Left ventricle myocardium superior (tissue), 1 donor: ENCODE data around the gene DLG4. TPM values are rescaled to one million over a fixed set of nuclear protein-coding genes. Genes with fewer than 3 reads are reported as not detected.
"Not testable (repeated sequence)": the region's sequence is repeated elsewhere in the genome, so short reads cannot be mapped to it uniquely, and the experiment has no call there.

Experiments used
- ATAC-seq: fragments of 200-7000 bp; cut with Tn5 transposase; one replicate; pipeline ENCODE4 v1.9.1; 2020; ENCODE audit warnings: mild to moderate bottlenecking, moderate library complexity
- DNase-seq: peaks from one replicate; pipeline ENCODE4 v3.0.0-alpha.2; 2020
- intact Hi-C: fragments of 100-400 bp; cut with micrococcal nuclease; formaldehyde crosslinking; loops from one replicate; pipeline ENCODE4 v1.11.0; 2022
- total RNA-seq: library from RNA; stranded (reverse); fragmentation: NEBNext Ultra II Directional; extraction: Animal tissue kit (Norgen Biotek cat#: 25700); gene quantifications from one replicate; pipeline ENCODE4 v1.2.1, GENCODE V29; 2021
- donor health status: DM: no; HTN: yes; CAD: no; lungs with severe emphysema.

DLG4 gene
- total RNA-seq, 1 donor from 2014 or later, result 21.3 TPM

DNA sequence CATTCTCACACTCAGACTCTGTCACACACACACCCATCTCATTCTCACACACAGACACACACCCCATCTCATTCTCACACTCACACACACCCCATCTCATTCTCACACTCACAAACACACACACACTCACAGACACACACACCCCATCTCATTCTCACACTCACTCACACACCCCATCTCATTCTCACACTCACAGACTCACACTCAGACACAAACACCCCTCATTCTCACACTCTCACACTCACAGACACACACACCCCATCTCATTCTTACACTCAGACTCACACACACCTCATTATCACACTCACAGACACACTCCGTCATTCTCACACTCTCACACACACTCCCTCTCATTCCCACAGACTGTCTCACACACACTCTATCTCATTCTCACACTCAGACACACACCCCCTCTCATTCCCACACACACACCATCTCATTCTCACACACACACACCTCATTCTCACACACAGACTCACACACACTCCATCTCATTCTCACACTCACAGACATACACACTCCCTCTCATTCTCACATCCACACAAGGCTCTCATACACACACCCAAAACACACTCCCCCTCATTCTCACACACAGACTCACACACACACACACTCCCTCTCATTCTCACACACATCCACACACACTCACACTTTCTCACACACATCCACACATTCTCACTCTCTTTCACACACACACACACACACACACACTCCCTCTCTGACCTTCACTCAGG lies 43.4 kb downstream of the DLG4 start:
- no peak for ATAC-seq
- no peak for DNase-seq
- intact Hi-C loops, result no loop called here

DNA sequence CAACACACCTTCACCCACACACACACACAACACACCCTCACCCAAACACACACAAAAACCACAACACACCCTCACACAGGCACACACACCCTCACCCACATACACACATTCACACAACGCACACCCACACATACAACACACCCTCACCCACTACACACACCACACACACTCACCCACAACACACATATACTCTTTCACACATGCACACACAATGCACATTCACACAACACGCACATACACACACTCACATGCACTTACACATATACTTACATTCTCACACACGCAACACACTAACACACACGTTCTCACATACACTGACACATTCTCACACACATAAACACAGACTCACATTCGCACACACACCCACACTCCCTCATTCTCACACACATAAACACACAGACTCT lies 44.3 kb downstream of the DLG4 start:
- DNase-seq, result no peak
- intact Hi-C loops, result no loop called here
- ATAC-seq, result no peak

DNA sequence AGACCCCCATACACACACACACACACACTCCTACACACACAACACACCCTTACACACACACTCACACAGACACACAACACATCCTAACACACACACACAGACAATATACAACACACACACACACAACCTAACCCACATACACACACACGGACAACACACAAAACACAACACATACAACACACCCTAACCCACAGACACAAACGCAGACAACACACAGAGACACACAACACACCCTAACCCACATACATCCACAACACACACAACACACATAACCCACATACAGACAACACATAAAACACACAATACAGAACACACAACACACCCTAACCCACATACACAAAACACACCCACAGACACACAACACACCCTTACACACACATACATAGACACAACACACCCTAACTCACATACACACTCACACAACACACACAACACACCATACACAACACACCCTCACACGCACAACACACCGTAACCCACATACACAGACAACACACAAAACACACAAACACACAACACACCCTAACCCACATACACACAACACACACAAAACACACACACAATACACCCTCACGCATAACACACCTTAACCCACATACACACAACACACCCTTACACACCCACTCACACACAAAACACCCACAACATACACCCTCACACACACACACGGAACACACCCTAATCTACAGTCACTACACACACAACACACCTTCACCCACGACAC lies 44.9 kb downstream of the DLG4 start:
- DNase-seq (no peak), ATAC-seq (no peak)
- intact Hi-C loops, result no loop called here

DNA sequence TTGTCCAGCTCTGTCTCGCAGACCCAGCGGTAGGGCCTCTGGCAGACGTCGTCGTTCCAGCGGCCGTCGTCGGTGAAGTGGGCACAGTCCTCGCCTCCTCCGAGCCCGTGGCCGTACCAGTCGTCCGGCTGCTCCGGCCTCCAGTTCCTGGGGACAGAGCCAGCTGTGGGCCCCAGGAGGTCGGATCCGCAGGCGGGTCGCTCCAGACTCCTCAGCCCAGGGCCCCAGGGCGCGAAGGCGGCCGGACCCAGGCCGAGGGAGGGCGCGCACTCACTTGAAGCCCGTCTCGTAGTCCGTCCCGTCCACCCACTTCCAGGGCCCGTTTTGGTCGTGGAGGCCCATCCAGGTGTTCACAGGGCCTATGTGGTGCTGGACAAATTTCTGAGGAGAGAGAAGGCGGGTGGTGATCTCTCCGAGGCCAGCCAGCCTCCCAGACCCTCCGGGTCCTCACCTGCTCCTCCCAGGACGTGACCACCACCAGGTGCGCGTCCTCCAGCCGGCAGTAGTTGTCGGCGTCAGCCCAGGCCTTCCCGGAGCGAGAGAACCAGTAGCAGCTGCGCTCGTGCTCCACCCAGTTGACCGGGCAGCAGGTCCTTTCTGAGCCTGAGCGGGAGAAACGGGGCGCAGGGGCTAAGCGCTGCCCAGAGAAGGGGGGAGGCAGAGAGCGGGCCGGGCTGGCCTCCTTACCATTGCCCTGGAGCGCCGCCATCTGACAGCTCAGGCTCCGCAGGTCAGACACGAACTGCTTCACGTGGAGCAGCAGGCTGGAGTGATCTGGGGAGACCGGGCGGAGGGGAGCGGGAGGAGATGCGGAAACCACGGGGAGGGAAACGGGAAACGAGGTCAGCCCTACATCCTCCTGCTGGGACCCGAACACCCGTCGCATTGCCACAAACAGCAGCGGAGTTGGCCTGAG lies 45.7 kb downstream of the DLG4 start:
- intact Hi-C loops, result no loop called here
- ATAC-seq, result peak; percentile 53
- peak; percentile 76 for DNase-seq

DNA sequence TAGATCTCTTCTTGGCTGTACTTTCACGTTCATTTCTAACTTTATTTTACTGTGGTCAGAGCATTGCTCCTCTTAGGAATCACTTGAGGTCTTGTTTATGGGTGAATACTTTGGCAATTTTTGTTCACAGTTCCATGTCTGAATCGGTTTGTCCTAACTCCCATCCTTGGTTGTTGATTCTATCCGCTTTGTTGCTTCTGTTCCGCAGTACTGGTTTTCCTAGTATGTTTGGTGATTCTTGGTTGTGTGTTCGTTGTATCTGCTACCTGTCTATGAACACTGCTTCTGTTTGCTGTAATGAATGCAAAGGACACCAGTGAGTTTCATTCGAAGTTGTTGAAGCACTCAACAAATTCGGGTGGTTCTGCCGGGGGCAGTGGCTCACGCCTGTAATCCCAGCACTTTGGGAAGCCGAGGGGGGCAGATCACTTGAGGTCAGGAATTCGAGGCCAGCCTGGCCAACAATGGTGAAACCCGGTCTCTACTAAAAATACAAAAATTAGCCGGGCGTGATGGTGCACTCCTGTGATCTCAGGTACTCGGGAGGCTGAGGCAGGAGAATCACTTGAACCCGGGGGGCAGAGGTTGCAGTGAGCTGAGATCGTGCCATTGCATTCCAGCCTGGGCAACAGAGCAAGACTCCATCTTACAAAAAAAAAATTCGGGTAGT lies 47.0 kb downstream of the DLG4 start:
- intact Hi-C loops, ATAC-seq, DNase-seq: not testable (repeated sequence)

DNA sequence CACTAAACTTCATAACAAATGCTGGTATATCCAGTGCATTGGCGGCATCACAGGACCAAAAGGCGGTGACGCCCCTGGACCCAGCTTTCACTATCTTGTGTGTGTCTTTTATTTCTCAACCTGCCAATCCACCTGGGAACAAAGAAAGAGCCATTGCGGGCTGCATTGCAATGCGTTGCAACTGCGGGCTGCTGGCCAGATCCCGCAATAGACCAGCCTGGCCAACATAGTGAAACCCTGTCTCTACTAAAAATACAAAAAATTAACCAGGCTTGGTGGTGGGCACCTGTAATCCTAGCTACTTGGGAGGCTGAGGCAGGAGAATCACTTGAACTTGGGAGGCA lies 50.1 kb downstream of the DLG4 start:
- DNase-seq, intact Hi-C loops, ATAC-seq: not testable (repeated sequence)

DNA sequence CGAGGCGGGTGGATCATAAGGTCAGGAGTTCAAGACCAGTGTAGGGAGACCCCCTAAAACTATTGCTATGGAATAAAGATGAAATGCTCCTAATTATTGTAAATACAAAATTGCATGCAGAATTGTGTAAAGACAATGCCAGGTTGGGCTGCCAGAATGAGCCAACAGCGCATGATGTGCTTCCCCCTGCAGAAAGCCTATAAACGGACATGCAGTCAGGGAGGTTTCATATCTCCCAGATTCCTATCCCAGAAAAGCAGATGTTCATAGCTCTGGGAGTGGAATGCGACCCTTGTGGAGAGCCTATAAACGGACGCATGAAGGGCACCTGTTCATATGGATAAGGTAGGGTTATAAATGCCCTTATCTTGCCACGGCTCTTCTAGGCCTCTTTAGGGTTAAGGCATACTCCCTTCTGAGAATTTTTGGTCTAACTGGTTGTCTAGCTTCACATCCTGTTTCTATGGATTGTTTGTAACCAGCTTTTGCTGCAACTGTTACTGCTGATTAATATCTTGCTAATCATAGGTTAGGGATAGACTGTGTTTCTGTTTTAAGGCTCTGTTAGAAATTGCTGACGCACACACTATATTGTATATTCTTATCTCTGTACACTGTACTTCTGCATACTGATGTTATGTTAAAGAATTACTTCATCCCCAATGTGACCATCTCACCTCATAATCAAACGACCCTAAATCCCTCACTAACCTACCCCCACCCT lies 50.6 kb downstream of the DLG4 start:
- intact Hi-C loops, DNase-seq, ATAC-seq: not testable (repeated sequence)

DNA sequence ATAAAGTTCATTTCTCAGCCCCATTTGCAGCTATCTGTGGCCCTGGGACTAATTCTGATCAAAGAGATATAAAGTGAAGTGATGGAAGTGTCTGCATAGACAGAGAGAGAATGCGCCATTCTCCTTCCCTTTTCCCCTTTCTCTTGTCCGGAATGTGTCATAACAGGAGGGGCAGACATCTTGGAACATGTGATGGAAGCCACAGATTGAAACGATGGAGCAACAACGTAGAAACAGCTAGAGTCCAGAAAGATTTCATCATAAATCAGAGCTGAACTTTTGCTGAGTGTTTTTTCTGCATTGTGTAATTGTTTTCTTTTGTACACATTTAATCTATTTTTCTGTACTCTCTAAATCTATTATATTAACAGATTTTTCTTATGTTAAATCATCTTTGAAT lies 51.8 kb downstream of the DLG4 start:
- intact Hi-C loops, result no loop called here
- ATAC-seq, result no peak
- DNase-seq, result no peak

DNA sequence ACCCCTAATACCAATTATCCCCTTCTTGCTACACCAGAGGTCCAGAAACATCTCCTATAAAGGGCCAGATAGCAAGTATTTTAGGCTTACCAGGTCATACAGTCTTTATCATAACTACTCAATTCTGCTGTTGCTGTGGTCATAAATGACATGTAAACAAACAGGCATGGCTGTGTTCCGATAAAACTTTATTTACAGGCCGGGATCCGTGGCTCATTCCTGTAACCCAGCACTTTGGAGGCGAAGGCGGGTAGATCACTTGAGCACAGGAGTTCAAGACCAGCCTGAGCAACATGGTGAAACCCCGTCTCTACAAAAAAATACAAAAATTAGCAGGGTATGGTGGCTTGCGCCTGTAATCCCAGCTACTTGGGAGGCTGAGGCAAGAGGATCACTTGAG lies 52.8 kb downstream of the DLG4 start:
- DNase-seq (no peak), ATAC-seq (no peak)
- intact Hi-C loops, result no loop called here

DNA sequence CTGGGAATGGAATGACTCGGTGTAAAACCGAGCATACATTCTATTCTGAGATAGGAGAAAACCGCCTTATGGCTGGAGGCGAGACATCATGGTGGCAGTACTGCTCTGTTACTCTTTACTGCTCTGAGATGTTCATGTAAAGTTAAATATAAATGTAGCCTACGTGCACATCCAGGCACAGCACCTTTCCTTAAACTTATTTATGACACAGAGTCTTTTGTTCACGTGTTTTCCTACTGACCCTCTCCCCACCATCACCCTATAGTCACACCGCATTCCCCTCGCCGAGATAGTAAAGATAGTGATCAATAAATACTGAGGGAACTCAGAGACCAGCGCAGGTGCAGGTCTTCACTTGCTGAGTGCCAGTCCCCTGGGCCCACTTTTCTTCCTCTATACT lies 60.1 kb downstream of the DLG4 start:
- ATAC-seq, DNase-seq, intact Hi-C loops: not testable (repeated sequence)

DNA sequence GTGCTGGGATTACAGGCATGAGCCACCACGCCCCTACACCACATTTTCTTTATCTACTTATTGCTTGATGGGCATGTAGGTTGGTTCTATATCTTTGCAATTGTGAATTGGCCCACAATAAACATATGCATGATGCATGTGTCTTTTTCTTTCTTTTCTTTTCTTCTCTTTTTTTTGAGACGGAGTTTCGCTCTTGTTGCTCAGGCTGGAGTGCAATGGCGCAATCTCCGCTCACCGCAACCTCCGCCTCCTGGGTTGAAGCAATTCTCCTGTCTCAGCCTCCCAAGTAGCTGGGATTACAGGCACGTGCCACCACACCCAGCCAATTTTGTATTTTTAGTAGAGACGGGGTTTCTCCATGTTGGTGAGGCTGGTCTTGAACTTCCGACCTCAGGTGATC lies 61.2 kb downstream of the DLG4 start:
- intact Hi-C loops, DNase-seq, ATAC-seq: not testable (repeated sequence)

DNA sequence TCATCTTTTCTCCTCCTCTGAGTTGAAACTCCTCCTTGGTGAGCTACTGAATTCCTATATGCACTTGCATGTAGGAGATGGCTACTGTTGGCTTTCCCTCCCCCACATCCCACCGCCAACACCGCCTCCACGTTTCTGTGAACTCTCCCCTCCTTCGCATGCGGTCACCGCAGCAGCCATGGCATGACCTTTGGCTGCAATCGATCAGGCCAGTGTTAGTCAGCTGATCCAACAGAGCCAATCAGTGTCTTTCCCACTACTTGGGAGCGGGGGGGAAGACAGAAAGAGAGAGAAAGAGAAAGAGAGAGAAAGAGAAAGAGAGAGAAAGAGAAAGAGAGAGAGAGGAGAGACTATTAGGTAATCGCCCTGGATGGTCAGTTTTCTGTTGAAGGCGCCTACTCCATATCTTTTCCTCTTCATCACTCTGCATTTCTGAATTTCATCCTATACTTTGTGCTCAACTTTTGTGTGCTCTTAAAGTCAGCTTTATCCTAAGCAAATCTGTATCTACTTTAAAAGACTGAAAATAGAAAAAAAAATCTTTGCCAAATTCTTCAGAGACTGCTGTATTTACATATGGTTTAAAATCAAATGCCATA lies 63.2 kb downstream of the DLG4 start:
- DNase-seq, result no peak

DNA sequence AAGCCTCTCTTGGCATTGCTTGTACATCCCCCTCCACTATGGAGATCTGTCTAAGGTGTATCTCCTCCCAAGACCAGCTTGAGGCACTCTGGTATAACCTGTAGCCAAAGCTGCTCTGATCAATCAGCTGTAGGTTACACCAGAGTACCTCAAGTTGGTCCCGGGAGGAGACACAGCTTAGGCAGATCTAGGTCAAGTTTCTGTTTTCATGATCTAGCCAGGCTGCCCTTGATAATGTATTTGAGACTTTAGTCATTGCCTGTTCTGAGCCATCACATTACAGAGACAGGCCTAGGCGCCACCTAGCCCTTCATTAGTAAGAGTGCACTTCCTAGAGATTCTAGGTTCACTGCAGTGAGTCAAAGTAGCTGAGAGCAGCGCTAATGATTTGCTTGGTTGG lies 71.9 kb downstream of the DLG4 start:
- intact Hi-C loops, result no loop called here
- no peak for DNase-seq
- no peak for ATAC-seq

More for the DNA sequence above, 63.2 kb downstream of the DLG4 start:
- ATAC-seq, result no peak
- intact Hi-C loops, result no loop called here

DNA sequence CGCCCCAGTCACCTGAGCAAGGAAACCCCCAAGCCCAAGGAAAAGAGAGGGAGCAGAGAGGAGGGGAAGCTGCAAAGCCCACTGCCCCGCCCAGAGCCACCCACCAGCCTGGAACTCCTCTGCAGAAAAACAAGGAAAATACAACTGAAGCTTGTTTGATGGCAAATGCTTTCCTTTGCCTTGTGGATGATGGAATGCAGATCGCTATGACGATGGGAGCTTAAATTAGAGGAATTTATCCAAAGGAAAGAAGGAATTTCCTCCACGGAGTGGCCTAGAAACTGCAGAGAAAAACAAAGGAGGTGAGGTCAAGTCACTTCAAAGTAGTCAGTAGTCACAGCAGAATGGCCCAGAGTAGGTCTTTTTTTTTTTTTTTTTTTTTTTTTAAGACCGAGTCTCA lies 73.5 kb downstream of the DLG4 start:
- DNase-seq, result no peak
- intact Hi-C loops, result no loop called here
- no peak for ATAC-seq

DNA sequence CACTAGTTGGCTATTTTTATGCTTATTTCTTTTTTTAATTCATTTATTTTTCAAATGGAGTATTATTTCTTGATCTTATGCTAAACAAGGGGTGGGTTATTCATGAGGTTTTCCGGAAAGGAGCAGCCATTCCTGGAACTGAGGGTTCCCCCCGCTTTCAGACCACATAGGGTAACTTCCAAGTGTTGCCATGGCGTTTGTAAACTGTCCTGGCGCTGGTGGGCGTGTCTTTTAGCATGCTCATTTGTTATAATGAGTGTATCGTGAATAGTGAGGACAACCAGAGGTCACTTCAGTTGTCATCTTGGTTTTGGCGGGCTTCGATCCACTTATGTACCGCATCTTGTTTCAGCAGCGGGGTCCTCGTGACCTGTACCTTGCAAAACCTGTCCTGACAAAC lies 75.4 kb downstream of the DLG4 start:
- DNase-seq (no peak), ATAC-seq (no peak)
- intact Hi-C loops, result no loop called here

DNA sequence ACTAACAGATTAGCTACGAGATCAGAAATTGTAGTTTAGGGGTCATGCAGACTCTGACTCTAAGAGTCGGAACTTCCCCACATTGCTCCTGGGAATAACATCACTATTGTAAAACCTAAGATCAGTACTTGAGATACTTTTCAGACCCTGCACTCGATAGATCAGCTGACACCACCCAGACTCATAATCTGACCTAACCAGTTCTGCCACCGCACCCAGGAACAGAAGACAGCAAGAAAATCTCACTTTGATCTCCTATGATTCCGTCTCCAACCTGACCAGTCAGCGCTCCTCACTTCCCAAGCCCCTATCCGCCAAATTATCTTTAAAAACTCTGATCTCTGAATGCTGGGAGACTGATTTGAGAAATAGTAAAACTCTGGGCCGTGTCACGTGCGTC lies 77.8 kb downstream of the DLG4 start:
- DNase-seq (no peak), ATAC-seq (no peak)
- intact Hi-C loops, result no loop called here

DNA sequence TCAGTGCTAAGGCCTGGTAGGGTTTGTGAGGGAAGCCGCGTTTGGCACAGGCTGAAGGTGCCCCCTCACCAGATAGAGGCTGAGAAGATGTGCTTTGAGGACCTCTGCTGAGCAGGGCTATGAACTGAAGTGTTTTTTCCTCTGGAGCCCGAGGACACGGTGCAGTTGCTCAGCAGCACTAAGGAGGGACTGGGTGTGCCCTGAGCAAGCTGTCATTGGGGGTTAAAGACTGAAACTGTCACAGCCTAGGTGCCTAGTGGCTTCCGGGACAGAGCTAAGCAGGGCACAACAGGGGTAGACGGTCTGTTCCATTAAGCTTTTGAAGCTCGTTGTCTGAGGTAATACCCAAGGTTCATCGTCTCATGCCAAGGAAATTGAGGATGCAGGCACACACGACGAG lies 80.2 kb downstream of the DLG4 start:
- intact Hi-C loops, result loop anchor here (5.0 kb wide), 1 partner anchor 92 kb away; no protein-coding TSS in a partner anchor
- DNase-seq, result no peak
- no peak for ATAC-seq

DNA sequence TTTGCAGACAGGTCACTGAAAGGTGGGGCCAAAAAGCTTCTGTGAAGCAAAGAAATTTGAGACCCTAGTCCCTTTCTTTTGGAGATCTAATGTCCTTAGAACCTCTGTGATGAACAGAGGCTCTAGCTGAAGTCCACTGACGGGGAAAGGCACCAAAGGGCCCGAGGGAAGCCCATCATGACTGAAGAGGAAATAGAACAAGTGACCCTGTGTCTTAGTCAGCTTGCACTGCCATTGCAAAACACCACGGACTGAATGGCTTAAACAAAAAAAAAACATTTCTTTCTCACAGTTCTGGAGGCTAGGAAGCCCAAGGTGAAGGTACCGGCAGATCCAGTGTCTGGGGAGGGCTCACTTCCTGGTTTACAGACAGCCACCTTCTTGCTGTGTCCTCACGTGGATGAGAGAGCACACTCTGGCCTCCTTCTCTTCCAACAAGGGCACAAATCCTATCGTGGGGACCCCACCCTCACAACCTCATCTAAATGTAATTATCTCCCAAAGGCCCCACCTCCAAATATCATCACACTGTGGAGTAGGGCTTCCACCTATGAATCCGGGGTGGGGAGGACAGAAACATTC lies 80.7 kb downstream of the DLG4 start:
- ATAC-seq (no peak), DNase-seq (no peak)
- intact Hi-C loops, result loop anchor here (5.0 kb wide), 1 partner anchor 92 kb away; no protein-coding TSS in a partner anchor
